ENCODE data around the gene GPC6.
A peak's percentile ranks its signal among the peaks of the same experiment; 100 is the strongest.

Gene GPC6

GRCh38 chr13:94394723-94395122 lies 1168.1 kb downstream of the GPC6 start:
- DNase-seq = no peak

GRCh38 chr13:94395860-94396259 lies 1169.3 kb downstream of the GPC6 start:
- DNase-seq = no peak

GRCh38 chr13:94399812-94400211 lies 1173.2 kb downstream of the GPC6 start:
- DNase-seq = no peak

DNA sequence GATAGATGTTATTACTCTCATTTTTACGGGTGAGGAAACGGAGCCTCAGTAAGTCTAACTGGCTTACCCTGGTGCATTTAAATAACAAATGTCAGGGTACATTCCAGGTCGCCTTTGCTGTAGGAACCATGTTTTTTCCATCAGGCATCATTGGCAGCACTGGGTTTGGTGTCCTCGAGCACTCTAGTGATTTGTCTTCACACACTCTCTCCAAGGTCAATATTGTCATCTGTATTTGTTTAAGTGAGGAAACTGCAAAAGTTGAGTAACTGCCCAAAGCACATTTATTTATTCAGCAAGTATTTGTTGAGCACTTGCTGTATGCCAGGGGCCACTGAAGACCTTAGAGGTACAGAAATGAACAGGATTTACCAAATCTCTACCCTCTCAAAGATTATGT lies 1174.3 kb downstream of the GPC6 start:
- no peak for DNase-seq

DNA sequence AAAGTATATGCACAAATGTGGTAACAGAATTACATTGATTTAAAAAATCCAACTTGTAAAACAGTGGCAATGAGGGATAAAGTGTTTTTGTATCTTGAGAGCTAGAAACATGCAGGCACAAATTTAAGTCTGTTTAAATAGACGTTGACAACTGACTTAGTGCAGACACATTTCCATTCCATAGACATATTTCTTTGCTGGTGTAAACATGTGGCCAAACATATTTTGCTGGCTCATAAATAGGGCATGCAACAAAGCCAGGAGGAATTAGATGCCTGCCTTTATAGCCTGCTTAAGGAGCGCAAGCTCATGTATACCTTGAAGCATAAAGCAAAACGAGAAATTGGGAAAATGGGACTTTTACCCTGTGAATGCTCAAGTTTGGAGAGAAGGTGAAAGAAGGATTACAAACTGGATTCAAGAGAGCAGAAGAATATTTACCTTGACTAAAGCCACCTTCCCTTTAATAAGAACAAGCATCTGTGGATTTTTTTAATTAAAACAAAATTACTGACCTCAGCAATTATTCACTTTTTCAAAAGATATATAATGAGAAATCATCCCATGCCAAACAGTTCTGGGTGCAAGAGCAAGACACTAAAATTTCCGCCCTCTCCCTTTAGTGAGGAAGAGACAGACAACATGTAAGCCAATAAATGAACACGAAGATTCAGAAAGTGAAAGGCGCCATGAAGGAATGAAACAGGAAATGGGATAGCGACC lies 1181.9 kb downstream of the GPC6 start:
- no peak for DNase-seq

DNA sequence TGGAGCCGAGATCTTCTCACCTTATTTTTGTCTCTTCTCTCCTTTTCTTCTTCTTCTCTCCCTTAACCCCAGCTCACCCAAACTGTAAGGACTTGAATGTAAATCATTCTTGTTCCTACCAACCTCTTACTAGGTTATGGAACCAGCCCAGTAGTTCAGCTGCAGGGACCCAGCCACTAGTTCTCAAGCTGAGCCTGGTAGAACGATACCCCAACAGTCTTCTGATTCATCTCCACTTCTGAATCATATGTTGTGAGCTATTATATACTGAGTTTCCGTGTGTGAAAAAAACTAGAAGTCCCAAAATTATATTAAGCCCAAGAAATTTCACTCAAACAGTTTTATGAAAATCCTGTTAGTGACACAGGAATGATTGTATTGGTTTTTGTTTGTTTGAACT lies 1185.1 kb downstream of the GPC6 start:
- no peak for DNase-seq

- DNase-seq = no peak
Measured at GRCh38 chr13:94412870-94413597, 1186.4 kb downstream of the GPC6 start.

- DNase-seq = no peak
Measured at GRCh38 chr13:94413598-94413944, 1187.0 kb downstream of the GPC6 start.

DNA sequence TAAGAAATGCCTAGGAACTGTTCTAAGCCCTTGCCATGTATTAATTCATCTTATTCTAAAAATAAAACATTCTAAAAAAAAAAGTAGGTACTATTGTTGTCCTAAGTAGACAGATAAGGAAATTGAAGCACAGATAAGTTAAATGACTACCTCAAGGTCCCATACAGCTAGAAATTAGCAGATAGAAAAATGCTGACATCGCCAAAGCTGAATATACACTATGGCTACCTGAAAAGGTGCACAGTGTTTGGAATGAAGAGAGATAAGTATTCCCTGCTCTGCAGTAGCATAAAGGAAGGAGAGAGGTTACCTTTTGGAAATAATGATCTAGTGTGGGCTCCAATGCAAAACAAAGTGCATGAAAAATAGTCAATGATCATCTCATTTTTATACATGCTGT lies 1187.5 kb downstream of the GPC6 start:
- no peak for DNase-seq

DNA sequence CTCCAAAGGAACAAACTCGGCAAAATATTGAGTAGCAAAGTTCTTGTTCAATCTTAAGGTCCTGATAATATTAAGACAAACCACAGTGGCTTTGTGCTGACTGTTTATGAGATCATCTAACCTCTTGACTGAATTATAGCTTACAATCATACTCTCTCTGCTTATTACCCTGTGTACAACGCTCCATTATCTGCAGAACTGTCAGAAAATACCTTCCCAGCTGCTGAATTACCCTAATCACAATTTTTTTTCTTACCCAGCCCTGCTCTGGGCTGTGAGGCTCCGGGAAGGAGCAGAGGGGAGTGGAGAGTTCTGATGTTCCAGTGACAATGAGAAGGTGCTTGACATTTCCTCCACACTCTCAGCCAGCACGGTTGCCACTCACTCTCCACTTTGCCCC lies 1188.1 kb downstream of the GPC6 start:
- DNase-seq = no peak

DNA sequence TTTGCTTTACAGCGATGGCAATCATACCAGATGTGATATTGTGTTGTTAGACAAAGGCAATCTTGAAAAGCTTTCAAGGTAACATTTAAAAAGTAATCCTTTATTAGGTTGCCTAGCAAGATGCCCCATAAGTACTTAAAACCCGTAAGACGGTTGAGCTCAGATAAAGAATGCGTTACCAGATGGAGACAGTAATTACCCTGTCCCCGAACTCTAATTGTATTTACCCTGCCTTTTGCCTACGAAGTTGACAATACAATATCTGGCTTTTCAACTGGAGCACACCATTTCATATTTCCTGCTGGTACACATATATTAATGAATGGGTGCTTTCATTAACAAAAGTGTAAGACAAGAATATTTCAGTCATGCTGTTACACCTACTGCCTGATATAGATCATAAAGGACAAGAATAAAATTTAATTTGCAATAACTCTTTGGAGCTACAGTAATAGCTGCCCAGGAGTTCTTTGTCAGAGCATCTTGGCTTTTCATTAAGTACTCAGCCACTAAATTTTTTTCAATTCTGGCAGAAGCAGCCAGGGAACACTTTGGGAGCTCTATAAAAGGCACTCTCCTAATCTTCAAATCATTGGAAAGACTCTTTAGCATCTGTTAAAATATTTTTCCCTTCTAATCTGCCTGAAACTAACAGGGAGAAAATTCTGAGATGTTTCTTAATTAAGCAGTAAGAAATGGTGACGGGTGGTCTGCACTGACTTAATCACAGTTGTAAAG lies 1189.1 kb downstream of the GPC6 start:
- no peak for DNase-seq

GRCh38 chr13:94416454-94417080 lies 1190.0 kb downstream of the GPC6 start:
- no peak for DNase-seq

DNA sequence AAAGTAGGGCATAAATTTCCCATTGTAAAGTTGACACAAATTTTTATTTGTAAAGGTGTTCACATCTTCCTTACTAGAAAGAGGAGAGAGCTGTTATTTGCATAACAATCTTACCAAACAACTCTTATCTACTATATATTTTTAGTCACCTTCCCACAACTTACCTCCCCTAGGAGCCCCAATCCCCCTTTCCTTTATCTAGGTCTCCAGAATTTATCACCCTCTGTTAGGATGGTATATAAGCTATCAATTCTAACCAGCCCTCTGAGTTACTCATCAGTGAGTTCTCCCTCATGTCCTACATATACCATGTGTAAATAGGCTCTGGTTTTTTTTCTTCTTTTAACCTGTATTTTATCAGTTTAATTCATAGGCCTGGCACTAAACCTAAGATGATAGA lies 1190.7 kb downstream of the GPC6 start:
- no peak for DNase-seq

DNA sequence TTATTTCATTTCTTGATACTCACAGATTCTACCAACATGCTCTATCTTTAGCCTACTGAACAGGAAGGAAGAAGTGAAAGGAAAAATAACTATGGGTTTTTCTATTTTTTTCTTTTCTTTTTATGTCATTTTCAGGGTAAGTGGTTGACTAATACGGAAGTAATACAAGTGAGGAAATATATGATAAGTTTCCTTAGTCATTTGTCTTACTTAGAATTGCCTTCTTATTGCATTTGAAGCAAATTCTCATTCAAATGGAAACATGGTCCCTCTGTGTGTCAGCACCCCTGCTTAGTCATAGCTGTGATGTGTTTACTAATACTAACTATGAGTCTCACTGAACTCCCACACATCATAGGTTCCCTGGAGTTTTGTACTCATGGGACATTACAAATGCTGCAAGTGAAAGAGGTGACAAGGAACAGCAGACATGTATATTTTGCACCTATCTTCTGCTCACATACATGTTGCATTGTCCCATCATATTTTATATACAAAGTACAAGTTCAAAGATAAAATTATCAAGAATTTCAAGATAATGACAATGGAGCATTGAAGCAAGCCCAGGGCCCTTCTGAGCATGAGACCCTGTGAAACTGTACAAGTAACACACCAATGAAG lies 1192.8 kb downstream of the GPC6 start:
- DNase-seq = peak; percentile 15 to 47

DNA sequence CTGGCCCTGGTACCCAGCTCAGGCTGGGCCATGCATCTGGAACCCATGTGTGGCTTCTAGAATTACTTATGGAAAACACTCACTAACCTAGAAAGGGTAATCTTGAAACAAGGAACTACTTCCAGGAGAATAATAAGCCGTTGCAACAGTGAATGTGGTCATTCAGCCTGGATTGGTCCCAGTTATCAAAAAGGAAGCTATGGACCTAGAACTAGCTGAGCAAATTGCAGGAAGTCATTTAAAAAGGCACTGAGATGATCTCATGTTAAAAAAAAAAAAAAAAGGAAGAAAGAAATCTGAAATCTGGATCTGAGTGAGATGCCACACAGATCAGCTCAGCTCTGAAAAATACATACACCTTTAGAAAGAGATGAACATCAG lies 1193.3 kb downstream of the GPC6 start:
- DNase-seq = no peak

DNA sequence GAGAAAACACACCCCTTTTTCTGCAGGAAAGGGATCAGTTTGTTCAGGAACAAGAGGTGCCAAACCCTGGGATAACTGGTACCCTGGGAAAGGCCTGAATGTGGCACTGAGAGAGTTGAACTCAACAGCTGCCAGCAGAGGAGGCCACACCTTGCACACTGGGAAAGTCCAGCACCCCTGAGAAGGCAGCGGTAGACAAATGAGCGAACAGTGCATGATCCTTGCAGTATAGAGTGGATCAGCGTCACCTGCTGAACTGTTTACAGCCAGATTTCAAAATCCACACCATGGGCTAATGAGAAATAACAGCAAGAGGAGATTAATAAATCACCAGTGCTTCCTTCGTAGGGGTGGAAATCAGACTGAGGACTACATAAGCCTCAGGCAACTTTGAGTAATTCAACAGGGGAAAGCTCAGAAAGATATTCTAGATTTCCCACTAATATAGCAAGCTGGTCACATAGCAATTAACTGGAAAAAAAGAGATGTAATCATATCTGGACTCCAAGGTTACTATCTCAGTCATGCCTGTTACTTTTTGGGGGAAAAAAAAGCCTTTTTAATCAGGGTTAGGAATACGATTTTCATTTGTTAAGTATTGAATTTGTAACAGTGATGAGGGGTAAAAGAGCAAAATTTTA lies 1200.8 kb downstream of the GPC6 start:
- DNase-seq = no peak

DNA sequence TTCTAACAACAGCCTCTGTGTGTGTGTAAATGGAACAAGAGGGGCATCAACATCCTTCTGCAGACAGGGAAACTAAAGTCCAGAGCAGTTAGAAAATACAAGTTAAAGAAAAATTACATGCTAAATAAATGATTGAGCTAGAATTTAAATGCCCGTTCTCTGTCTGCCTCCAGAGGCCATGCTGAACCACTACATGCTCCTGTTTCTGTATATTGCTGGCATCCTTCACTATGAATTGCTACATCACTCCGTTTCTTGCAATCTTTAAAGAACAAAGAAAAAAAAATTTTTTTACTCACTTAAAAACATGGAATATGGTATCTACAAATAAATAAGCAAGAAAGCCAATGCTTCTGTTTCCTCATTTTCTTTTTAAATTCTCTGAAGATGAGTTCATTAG lies 1205.0 kb downstream of the GPC6 start:
- DNase-seq = no peak

DNA sequence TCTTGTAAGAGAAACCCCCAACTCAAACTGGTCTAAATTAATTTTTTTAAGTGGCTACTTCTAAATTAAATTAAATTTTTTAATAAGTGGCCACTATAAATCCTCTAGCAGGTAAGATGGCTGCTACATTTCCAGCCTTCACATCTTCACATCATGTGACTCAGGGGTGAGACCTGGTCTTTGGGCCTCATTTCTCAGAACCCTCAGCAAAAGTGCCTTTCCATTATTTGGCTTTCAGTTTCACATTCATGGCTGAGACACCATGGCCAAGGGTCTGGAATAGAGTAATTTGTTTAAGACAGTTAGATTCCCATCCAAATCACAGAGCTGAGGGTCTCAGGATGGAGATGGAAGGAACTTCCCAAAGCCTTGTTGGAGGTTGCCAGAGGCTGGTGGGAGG lies 1205.4 kb downstream of the GPC6 start:
- no peak for DNase-seq

DNA sequence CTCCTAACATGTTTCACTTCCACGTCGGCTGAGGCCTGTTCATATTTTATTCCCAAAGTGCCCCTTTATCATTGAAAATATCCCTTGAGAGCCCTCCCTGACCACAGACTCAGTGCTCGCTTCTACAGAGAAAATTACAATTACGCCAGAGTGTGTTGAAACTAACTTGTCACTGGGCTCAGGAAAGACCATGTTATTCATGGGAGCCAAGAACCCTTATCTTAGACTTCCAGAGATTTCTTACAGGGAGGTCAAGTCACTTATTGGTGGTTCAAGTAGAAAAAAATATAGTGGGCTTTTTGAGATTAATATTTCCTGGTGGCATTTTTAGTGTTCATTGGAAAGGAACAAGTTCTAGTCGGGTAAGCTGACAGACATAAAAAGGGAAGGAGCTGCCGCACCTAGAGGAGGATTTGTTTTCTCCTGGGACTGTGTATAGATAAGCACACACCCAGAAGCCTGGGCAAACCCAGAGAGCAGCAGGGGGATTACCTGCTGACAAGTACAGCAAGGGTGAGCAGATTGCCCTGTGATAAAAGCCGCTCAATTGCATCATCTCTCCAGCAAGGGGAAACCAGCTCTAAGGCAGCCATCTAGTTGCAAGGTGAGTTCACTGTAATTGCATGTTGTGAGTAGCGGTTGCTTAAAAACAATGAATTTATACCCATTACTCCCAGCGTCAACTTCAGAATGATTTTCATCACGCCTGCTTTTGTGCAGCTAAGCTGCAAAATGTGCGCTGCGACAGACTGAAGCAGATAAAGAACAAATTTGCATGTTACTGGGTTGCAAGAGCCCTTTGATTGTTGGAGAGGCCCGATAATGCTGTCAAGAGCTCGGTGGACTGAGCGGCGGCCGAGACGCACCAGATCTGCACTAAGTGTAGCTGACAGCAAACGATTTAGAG lies 1206.7 kb downstream of the GPC6 start:
- DNase-seq = peak; percentile 13 to 33

DNA sequence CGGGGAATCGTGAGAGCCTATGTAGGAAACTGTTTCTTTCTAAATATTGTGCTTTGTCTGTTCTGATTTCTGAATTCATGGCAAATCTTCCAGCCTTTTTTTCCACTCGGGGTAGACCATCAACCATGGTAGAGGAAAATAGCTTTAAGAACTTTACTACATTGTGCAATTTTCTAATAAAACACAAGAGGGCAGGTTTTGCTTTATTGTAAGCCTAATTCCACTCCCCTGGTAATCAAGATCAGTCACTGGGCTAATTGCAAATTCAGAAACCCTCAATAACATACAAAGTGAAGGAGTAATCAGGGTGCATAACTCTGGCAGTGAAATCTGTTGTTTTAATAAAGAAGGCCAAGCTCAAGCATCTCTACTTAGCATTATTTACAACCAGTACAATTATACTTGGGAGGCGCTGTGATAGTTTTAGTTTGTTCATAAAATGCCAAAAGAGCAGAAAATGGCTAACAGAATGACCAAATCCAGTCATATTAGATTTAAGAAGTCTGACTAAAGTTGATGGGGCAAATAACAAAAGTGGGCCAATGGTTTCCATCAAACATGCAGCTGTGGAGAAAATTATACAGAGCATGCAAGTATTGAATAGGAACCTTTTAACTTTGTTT lies 1209.1 kb downstream of the GPC6 start:
- no peak for DNase-seq

DNA sequence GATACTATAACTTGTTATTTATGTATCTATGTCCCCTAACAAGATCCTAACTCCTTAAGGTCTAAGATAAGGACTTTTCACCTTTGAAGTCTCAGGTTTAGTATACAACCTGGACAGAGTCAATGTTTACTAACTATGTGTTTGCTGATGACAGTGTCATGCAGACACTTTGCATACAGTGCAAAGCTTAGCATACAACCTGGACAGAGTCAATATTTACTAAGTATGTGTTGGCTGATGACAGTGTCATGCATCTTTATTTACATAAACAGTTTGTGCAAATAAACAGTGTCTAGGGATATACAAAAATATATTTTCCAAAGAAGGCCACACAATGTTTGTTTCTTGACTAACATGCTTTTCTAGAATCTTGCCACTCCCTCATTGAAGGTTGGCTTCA lies 1218.2 kb downstream of the GPC6 start:
- DNase-seq = no peak

Measured in activated CD4-positive, alpha-beta T cell treated with anti-CD3 and anti-CD28 coated beads, Interleukin-2, amount 50 U/mL, for 48 hours (primary cell).